Activated CD4-positive, alpha-beta T cell treated with anti-CD3 and anti-CD28 coated beads, Interleukin-2, amount 10 ng/mL, durations not matched to agents 24 days and 14 days (primary cell): Measurements from ENCODE around the gene SPAG9. TPM values are rescaled to one million over a fixed set of nuclear protein-coding genes. Genes with fewer than 3 reads are reported as not detected.

Experiments used
- DNase-seq: peaks from one replicate; pipeline ENCODE4 v3.0.0; 2022
- H3K27ac Mint-ChIP-seq: one replicate; pipeline ENCODE4 v1.8.0; 2022; ENCODE audit warnings: mild to moderate bottlenecking, mixed read lengths
- H3K27me3 Mint-ChIP-seq: one replicate; pipeline ENCODE4 v1.8.0; 2022; ENCODE audit warnings: mixed read lengths
- H3K36me3 Mint-ChIP-seq: one replicate; pipeline ENCODE4 v1.8.0; 2022; ENCODE audit warnings: low read depth, mild to moderate bottlenecking, mixed read lengths
- H3K4me1 Mint-ChIP-seq: one replicate; pipeline ENCODE4 v1.8.0; 2021; ENCODE audit warnings: mixed read lengths
- H3K4me3 Mint-ChIP-seq: one replicate; pipeline ENCODE4 v1.8.0; 2022; ENCODE audit warnings: mild to moderate bottlenecking, moderate library complexity, mixed read lengths
- H3K9me3 Mint-ChIP-seq: one replicate; pipeline ENCODE4 v1.8.0; 2021; ENCODE audit warnings: mixed read lengths
- intact Hi-C: fragments of 100-400 bp; cut with micrococcal nuclease; formaldehyde crosslinking; loops from one replicate; pipeline ENCODE4 v1.15.1; 2023
- total RNA-seq: library from RNA; stranded (reverse); gene quantifications from 2 replicates; pipeline ENCODE4 v1.2.3, GENCODE V29; 2022

The SPAG9 gene
- total RNA-seq, 1 donor from 2014 or later: 47.5 TPM

GRCh38 chr17:50995668-50996067 is 125.0 kb downstream of the SPAG9 start:
- Mint-ChIP-seq H3K27ac (no peak overlapping the region), H3K27me3 (no peaks in the 10 kb centered on the region), H3K9me3 (no peaks in the 10 kb centered on the region), H3K36me3 (peaks cover 49% of the 10 kb centered on the region), H3K4me1 (peaks cover 3% of the 10 kb centered on the region), H3K4me3 (no peak overlapping the region)
- no peak for DNase-seq
- intact Hi-C loops: no loop called here

- Mint-ChIP-seq H3K4me3 (no peak overlapping the region), H3K36me3 (peaks cover 56% of the 10 kb centered on the region), H3K4me1 (peaks cover 3% of the 10 kb centered on the region), H3K27me3 (no peaks in the 10 kb centered on the region), H3K27ac (peak overlapping the region; percentile 52), H3K9me3 (no peaks in the 10 kb centered on the region)
- DNase-seq: no peak
- intact Hi-C loops: no loop called here
Measured at GRCh38 chr17:50993544-50993943, 127.1 kb downstream of the SPAG9 start.

- Mint-ChIP-seq H3K36me3 (peaks cover 51% of the 10 kb centered on the region), H3K4me1 (peaks cover 6% of the 10 kb centered on the region), H3K27me3 (no peaks in the 10 kb centered on the region), H3K27ac (no peak overlapping the region), H3K9me3 (no peaks in the 10 kb centered on the region), H3K4me3 (no peak overlapping the region)
- DNase-seq: no peak
- intact Hi-C loops: no loop called here
Measured at GRCh38 chr17:50989149-50989548, 131.5 kb downstream of the SPAG9 start.

- H3K36me3 Mint-ChIP-seq: peaks cover 50% of the 10 kb centered on the region
- no peak overlapping the region for H3K27ac Mint-ChIP-seq
- H3K4me3 Mint-ChIP-seq: no peak overlapping the region
- H3K27me3 Mint-ChIP-seq: no peaks in the 10 kb centered on the region
- H3K4me1 Mint-ChIP-seq: peaks cover 4% of the 10 kb centered on the region
- H3K9me3 Mint-ChIP-seq: no peaks in the 10 kb centered on the region
- DNase-seq: no peak
- intact Hi-C loops: no loop called here
Measured at GRCh38 chr17:50988427-50988826, 132.2 kb downstream of the SPAG9 start.

GRCh38 chr17:50986989-50987660 is 133.5 kb downstream of the SPAG9 start:
- H3K4me1 Mint-ChIP-seq: peaks cover 3% of the 10 kb centered on the region
- H3K36me3 Mint-ChIP-seq: peaks cover 47% of the 10 kb centered on the region
- no peaks in the 10 kb centered on the region for H3K27me3 Mint-ChIP-seq
- intact Hi-C loops: no loop called here
- DNase-seq: no peak
- peak overlapping the region; percentile 67 for H3K27ac Mint-ChIP-seq
- H3K4me3 Mint-ChIP-seq: no peak overlapping the region
- H3K9me3 Mint-ChIP-seq: no peaks in the 10 kb centered on the region

DNA sequence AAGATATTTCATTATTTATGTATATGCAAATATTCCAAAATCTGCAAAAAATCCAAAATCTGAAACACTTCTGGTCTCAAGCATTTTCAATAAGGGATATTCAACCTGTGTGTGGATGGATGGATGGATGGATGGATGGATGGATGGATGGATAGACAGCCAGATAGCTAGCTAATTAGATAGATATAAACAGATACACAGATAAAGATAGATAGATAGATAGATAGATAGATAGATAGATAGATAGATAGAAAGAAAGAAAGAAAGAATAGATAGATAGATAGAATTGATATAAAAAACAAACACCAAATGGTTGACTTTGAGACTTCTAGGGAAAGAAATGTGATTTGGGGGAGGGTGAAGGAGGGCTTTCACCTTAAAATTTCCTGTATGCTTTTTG is 139.4 kb downstream of the SPAG9 start:
- intact Hi-C loops: no loop called here
- H3K4me3 Mint-ChIP-seq: no peak overlapping the region
- H3K4me1 Mint-ChIP-seq: peaks cover 14% of the 10 kb centered on the region
- H3K27ac Mint-ChIP-seq: no peak overlapping the region
- no peak for DNase-seq
- no peaks in the 10 kb centered on the region for H3K9me3 Mint-ChIP-seq
- peaks cover 50% of the 10 kb centered on the region for H3K36me3 Mint-ChIP-seq
- H3K27me3 Mint-ChIP-seq: no peaks in the 10 kb centered on the region

DNA sequence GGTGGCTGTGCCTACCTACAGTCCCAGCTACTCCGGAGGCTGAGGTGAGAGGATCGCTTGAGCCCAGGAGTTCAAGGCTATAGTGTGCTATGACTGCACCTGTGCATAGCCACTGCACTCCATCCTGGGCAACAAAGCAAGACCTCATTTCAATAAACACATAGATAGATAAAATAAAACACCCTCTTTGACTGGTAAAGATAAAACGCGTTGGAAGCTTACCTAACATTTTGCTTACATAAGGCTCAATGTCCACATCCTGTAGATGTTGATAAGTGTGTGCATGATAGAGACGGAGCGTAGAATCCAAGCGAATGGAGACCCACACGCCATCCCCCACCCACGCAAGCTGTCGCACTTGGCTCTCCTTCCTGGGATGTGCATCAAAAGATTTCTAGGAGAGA is 141.1 kb downstream of the SPAG9 start:
- Mint-ChIP-seq H3K36me3 (peaks cover 47% of the 10 kb centered on the region), H3K4me3 (no peak overlapping the region), H3K4me1 (peaks cover 14% of the 10 kb centered on the region), H3K27ac (no peak overlapping the region), H3K9me3 (no peaks in the 10 kb centered on the region), H3K27me3 (no peaks in the 10 kb centered on the region)
- no peak for DNase-seq
- intact Hi-C loops: no loop called here

- peaks cover 51% of the 10 kb centered on the region for H3K36me3 Mint-ChIP-seq
- H3K4me1 Mint-ChIP-seq: peaks cover 14% of the 10 kb centered on the region
- H3K27me3 Mint-ChIP-seq: no peaks in the 10 kb centered on the region
- H3K4me3 Mint-ChIP-seq: no peak overlapping the region
- intact Hi-C loops: no loop called here
- no peaks in the 10 kb centered on the region for H3K9me3 Mint-ChIP-seq
- no peak for DNase-seq
- peak overlapping the region; percentile 60 for H3K27ac Mint-ChIP-seq
Measured at GRCh38 chr17:50977487-50978159, 143.0 kb downstream of the SPAG9 start.

GRCh38 chr17:50976951-50977472 is 143.7 kb downstream of the SPAG9 start:
- intact Hi-C loops: no loop called here
- Mint-ChIP-seq H3K4me3 (peak overlapping the region; percentile 38), H3K9me3 (no peaks in the 10 kb centered on the region), H3K27me3 (no peaks in the 10 kb centered on the region), H3K36me3 (peaks cover 51% of the 10 kb centered on the region), H3K4me1 (peaks cover 14% of the 10 kb centered on the region), H3K27ac (peak overlapping the region; percentile 93)
- no peak for DNase-seq

DNA sequence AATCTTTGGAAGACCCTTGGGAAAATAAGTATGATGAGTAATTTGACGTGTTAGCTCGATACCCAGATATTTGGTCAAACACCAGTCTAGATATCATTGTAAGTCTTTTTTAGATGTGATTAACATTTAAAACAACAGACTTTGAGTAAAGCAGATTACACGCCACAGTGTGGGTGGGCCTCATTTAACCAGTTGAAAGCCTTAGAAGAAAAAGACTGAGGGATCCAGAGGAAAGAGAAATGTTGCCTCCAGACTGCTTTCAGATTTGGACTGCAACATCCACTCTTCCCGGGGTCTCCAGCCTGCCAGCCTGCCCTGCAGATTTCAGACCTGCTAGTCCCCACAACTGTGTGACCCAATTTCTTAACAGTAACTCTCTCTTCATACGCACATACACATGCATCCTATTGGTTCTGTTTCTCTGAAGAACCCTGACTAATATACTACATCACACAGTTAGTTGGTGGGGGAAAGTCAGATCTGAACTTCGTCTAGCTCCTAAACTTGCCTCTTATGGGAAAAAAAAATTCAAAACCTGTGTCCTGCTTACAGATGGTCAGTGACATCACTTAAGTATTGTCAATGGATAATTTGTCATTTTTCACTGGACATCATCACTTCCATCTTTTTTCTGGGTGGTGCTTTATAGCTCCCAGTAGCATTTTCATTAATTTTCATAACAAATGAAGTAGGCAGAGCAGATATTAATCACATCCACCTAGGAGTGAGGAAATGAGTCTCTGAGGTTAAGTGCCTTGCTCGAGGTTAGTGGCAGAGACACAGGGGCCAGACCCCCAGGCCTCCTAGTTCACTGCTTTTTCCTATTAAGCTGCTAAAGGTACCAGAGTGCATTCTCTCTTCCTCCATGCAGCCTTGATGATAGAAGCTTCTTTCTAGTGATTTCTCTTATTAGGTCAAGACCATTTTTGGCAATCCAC is 146.8 kb downstream of the SPAG9 start:
- H3K9me3 Mint-ChIP-seq: no peaks in the 10 kb centered on the region
- no peak for DNase-seq
- intact Hi-C loops: no loop called here
- H3K27me3 Mint-ChIP-seq: no peaks in the 10 kb centered on the region
- no peak overlapping the region for H3K27ac Mint-ChIP-seq
- H3K4me3 Mint-ChIP-seq: no peak overlapping the region
- H3K4me1 Mint-ChIP-seq: peaks cover 15% of the 10 kb centered on the region
- H3K36me3 Mint-ChIP-seq: peaks cover 56% of the 10 kb centered on the region

DNA sequence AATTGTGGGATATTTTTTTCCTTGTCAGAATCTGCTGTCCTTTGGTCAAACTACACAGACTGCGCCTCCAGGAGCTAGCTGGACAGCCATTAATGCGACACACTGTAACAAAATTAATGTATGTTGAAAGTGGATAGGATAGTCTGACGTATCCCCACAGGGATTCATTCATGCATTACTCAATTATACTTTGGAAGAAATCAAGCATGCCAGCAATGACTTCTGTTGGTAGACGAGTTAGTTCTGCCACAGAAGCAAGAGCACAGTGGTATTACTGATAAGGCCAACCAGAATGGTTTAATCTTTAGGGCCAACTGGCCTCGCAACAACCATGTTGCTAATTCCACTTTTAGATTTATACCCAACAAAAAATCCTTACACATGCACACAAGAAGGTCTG is 148.1 kb downstream of the SPAG9 start:
- H3K4me3 Mint-ChIP-seq: no peak overlapping the region
- no peaks in the 10 kb centered on the region for H3K27me3 Mint-ChIP-seq
- H3K27ac Mint-ChIP-seq: no peak overlapping the region
- intact Hi-C loops: no loop called here
- peaks cover 9% of the 10 kb centered on the region for H3K4me1 Mint-ChIP-seq
- H3K9me3 Mint-ChIP-seq: no peaks in the 10 kb centered on the region
- H3K36me3 Mint-ChIP-seq: peaks cover 50% of the 10 kb centered on the region
- no peak for DNase-seq

- peaks cover 44% of the 10 kb centered on the region for H3K36me3 Mint-ChIP-seq
- H3K9me3 Mint-ChIP-seq: no peaks in the 10 kb centered on the region
- no peak overlapping the region for H3K27ac Mint-ChIP-seq
- H3K4me1 Mint-ChIP-seq: peaks cover 11% of the 10 kb centered on the region
- no peak overlapping the region for H3K4me3 Mint-ChIP-seq
- H3K27me3 Mint-ChIP-seq: no peaks in the 10 kb centered on the region
- intact Hi-C loops: no loop called here
- DNase-seq: no peak
Measured at GRCh38 chr17:50967795-50968194, 152.9 kb downstream of the SPAG9 start.

DNA sequence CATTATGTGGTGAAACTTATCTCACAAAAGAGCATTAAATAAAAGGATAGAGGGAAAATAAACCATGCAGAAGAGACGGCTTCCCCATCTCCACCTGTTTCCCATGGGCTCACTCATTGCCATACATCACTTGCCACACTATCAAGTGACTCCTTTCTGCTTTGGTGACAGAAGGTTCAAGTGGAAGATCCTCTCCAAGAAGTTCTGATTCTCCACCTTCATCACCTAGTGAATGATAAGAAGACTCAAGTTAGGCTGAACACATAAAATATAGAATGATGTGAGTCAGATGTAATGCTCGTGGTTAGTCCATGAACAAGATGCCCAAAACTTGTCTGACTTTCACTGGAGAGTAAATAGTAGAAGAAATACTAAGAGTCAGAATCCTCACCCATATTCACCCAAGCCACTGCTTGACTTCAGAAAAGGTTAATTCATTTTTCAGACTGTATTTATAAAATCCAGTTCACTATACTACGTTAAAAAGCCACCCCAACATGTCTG is 154.5 kb downstream of the SPAG9 start:
- no peak for DNase-seq
- Mint-ChIP-seq H3K27ac (no peak overlapping the region), H3K4me3 (no peak overlapping the region), H3K9me3 (no peaks in the 10 kb centered on the region), H3K4me1 (peaks cover 11% of the 10 kb centered on the region), H3K36me3 (peaks cover 49% of the 10 kb centered on the region), H3K27me3 (no peaks in the 10 kb centered on the region)
- intact Hi-C loops: no loop called here
